UCSD-AML1 (cell line): ENCODE data around the gene RNASE8.
A peak's percentile ranks its signal among the peaks of the same experiment; 100 is the strongest.

Experiments used
- DNase-seq: peaks from one replicate; lab custom pipeline; 2025; ENCODE audit not compliant: unreplicated experiment; lab: John Stamatoyannopoulos, UW

Gene RNASE8

DNA sequence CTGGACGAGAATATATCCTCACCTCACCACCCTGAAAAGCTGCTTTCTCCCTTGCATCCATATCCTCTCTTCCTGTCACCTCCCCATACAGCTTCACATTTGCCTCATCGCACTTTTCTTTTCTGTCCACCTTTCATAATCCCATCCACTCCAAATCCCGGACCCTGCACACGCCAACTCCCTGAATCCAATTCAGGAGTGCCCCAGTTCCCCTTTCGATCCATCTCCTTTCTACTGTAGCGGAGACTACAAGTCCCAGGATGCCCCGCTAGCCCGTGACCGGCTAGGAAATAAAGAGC is 45.7 kb downstream of the RNASE8 start:
- no peak for DNase-seq

DNA sequence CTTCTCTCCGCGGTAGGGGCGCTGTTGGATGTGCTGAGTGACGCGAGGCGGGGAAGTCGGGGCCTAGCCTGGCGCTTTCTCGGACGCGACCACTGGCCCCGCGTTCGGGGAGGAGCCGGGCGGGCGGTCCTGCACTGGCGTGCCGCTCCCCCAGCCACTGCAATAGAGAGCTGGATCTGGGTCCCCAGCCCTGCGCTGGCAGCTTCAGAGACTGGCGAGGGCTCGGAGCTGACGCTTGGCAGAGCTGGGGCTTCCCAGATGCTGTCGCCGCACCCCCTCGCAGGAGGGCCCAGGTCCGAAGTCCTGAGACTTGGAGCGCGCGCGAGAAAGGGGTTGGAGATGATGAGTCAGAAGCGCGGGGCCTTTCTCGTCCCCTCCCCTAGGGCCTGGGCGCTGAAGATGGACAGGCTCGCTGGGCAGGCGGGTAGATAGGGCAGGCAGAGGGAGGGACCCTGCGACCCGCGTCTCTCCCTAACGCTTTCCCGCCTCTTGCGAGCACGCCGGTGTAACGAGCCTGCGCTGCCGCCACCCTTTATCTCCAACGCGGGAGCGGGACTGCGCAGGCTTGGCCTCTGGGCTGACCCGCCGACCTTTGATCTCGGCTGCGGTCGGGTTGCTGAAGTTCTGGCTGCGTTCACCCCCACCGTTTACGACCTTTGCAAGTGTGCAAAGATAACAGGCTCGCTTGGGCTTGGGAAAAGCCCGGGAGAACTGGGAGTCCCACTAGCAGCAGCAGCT is 46.3 kb downstream of the RNASE8 start:
- DNase-seq, result peak; percentile 95

DNA sequence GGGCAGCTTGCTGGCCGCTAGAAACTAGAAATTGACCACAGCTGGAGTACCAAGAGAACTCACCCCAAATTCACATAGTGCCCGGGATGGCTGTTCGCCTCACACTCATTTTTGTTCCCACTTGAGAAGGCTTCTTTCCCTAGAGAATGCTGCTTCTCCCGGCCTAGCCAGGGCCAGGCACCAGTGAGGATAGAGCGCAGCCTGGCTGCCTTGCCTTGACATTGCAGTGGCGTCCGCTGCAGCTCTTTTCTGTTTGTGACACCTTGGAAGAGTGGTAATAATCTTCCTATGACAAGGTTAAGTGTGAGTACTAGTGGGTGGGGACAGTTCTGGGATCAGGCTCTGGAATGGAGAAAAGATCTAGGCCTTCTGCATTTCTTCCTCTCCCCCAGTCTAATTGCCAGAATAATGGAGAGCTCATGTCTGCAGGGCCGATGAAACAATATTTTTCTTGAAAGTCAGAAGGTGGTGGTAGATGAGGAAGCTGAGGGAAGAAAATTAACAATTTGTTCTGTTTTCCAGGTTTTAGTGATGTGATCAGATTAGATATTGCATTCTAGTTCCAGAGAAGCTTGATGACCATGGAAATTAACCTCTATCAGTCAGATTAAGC is 46.9 kb downstream of the RNASE8 start:
- DNase-seq, result peak; percentile 66

DNA sequence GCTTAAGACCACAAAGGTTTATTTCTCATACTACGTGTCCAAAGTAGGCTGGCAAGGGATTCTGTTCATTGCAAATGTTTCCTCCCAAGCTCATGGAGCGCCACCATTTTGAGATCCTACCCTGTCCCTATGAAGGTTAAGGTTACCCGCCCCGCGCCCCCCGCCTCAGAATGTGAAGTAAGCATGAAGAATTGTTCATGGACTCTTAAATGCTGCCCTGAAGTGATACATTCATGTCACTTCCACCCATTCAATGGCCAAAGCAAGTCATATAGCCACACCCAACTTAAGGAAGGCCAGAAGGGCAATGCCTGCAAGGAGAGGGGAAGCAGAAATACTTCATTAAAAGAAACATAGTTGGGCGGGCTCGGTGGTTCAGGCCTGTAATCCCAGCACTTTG is 47.5 kb downstream of the RNASE8 start:
- DNase-seq, result no peak

DNA sequence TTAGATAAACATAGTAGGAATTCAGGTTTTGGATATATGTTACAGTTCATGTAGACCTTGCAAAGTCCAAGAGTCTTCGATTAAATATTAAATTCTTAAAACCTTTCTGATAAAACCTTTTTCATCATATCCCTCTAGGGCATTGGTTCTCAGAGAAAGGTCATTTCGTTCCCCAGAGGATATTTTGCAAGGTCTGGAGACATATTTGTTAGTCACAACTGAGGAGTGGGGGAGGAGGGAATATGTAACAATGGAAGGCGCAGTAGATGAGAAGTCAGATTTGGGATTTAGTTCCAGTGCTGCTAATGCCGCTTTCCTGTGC is 48.5 kb downstream of the RNASE8 start:
- DNase-seq, result no peak

DNA sequence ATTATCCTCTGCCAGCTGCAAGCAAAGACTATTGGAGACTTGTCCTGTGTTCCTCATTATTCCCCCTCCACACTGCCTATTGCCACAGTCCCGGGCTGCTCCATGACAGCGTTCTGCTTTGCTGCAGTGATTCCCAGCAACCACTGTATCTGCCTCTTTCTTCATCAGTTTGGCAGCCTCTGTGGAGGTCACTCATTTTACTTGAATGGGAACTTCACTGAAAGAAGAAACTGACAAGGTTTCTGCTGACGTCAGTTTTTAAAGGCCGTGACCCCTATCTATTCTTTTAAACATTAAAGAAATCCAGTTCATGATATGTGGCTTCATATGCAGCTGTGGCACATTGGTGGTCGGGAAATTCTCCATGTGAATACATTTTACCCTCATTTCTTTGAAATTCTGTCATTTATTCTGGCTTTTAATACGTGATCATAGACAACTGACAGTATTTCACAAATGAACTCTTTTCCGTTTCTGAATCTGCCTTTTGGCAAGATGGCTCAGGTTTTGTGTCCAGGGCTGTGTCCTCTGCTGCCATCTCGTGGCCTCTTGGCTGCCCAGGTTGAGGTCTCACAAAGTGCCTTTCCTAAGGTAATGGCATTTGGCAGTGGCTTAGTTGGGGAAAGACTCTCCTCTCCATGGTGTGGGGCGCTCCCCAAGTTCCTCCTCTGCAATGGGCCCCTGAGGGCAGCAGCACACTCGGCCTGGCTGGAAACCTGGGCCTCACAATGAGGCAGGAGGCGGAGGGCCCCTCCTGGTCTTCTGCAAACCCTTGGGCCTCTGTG is 49.1 kb downstream of the RNASE8 start:
- DNase-seq, result peak; percentile 71

DNA sequence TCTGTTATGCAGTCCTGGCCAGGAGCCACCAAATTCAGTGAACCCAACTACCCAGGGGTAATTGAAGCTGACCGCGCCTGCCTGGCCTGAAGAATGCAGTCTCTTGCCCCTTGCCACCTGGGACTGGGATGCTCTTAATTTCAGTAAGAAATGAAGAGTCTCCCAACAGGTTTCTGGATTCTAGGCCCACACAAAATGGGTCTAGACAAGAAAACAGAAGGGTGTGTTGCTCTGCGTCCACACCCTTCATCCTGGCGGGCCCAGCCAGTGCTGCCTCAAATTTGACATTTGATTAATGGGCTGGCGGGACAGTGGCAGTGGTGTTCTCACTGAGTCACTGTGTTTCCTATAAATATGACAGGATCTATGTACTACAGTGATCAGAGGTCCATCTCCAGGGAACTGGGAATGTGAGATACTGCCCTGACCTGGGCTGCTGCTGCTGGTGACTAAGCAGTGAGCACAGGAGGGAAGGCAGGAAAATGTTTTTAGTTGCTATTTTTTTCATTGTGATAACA is 49.7 kb downstream of the RNASE8 start:
- no peak for DNase-seq
